Measurements from ENCODE around the gene MUTYH. TPM values are rescaled to one million over a fixed set of nuclear protein-coding genes. Genes with fewer than 3 reads are reported as not detected.

MUTYH gene
- polyA plus RNA-seq, 4 donors, result 23.0 to 49.4 (median 35.2) TPM

DNA sequence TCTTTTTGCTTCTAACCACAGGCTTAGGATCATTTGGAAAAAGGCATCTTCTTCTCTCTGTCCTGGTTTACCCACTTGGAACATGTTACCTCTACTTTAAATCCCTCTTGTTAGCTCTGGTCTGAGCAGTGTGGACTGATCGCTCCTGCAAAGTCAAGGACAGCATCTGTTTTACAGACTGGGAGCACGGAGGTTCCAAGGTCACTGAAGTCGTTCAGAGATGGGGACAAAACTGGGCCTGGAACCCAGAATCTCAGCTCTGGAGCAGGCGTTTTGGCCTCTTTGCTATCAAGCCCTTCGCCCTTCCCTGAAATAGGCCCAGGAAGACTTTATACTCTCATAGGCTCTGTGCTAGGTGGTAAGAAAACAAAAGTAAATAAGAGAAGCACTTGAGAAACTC is 11.3 kb upstream of the MUTYH start:
- DNase-seq (ENCODE audit: low read depth in 4 of 4, low spot score in 2 of 4), result no peak

DNA sequence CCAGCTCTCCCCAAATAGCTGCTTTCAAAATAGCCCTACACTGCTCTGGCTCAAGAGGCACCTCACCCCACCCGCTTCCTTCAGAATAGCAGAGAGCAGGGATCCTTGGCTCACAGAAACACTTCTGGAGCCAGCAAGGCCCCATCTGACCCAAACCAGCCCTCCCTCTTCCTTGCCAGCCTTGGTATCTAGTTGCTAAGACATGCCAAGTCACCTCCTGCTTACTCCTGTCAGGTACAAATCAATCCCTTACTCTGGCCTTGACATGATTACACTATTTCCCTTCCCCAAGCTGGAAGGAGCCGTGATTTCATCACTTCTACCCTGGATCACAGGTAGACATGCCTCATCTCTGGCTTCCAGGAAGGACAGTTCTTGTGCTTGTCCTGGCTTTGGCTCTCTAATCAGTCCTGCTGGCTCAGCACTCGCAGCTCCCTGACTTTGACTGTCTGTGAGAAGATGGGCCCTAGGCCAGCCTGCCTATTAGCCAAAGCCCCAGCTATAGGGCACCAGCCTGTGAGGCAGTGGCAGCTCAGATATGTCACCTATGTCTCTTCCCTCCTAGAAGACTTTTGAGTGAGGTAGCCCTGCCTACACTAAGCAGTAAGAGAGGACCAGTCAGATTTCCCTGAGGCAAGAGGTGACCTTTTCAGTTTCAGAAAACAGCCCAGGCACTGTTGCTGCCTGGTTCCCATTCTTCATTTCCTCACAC is 8.9 kb upstream of the MUTYH start:
- no peak for DNase-seq (ENCODE audit: low read depth in 4 of 4, low spot score in 2 of 4)

DNA sequence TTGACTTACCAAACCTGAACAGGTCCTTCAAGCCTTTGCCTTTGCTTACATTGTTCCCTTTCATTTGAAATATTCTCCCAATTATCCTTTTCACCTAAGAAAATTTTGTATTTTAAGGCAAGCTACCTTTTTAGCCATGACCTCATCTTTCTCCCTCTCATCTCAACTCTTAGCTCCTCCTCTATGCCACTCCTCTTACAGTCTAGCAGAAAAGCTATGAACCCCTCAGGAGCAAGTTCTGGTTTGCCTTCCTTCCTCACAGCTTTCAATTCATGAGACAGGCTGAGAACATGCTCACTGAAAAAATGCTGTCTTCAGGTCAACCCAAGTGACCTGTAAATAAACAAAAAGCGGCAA is 8.3 kb upstream of the MUTYH start:
- no peak for DNase-seq (ENCODE audit: low read depth in 4 of 4, low spot score in 2 of 4)

DNA sequence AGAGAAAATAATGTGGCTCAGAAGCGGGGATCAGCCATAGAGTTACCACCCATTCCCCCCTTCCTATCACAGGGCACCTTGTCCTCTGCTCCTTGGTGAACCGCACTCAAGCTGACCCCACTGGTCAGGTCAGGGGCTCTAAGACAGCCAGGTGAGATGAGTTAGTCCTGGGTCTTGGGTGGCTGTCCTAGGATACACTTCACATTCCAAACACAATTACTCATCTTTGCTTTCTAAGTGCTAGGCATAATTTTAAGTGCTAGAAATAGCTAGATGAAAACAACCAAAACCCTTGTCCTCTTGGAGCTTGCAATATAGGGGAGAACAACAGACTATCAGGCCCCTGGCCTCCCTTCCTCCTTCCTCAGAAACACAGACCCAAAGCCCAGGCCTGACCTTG is 7.8 kb upstream of the MUTYH start:
- no peak for DNase-seq (ENCODE audit: low read depth in 4 of 4, low spot score in 2 of 4)

DNA sequence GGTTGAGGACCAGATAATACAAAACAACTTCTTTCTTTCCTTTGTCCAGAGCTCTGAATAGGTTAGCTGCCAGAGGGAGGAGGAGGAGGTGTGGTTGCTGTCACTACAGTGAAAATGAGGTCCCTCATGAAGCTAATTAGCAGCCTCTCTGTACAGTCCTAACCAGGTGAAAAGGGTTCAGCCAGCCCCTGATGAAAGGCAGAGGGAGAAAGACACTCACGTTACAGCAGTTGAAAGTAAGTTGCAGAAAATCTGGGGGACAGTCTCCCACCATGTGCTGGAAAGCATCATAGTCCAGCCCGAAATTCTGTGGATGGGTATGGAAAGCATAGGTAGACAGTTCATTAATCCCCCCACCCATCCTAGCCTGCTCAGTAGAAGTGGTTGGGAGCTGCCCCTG is 6.2 kb upstream of the MUTYH start:
- DNase-seq (ENCODE audit: low read depth in 4 of 4, low spot score in 2 of 4), result no peak

DNA sequence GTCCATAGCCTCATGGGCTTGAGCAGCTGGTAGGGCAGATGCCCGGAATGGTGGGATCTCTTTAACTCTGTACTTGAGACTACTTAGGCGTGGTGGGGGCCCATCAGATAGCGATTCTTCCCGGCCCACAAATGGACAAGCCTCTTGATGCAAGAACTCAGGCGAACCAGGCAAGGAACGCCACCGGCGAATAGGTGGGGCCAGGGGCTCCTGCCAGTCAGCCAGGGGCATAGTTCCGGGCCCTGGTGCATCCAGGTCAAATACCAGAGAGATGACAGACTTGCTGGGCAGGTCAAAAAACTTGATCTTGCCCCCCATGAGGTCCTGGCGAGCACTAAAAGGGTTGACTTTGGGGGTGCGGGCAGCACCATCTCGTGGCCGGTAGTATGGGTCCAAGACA is 4.8 kb upstream of the MUTYH start:
- DNase-seq (ENCODE audit: low read depth in 4 of 4, low spot score in 2 of 4), result no peak

DNA sequence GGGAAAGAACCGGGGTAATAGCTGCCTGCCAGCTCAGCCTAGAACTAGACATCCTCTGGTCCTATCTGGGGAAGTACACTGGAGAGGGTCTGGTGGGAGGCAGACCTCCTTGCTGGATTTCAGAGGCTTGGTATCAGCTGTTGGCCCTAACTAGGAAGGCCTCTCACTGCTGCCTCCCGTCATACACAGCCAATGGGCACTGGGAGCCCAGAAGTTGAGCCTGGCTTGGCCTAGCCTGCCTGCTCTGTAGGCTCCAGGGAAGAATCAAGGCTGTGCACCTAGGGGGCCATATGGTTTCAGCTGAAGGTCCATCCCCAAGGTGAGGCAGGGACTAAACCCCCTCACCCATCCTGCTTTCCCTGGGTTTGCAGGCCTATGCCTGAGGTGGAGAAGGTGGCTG is 4.3 kb upstream of the MUTYH start:
- DNase-seq (ENCODE audit: low read depth in 4 of 4, low spot score in 2 of 4), result no peak

DNA sequence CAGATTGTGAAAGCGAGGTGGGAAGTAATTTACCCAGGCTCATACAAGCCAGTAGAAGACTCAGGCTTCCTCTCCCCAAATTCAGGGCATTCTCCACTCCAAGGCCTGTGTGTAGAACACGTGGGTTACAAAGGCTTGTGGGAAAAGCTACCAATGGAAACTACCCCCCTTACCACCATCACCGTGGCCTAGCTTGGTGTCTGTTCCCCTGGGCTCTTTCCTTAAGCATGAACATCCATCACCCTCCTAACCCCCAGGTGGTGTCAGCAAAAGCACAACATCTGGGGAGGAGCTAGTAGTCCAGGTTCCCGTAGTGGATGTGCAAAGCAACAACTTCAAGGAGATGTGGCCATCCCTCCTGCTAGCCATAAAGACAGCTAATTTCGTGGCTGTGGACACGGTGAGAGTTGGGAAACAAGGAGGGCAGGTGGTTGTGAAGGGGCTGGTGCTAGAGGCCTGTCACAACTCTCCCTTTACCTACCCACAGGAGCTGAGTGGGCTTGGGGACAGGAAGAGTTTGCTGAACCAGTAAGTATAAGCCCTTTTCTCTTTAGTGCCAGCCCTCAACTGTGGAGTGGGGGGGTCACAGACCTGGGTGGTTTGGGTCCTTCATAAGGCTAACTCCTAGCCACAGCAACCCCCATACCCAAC is 701 bp upstream of the MUTYH start:
- DNase-seq (ENCODE audit: low read depth in 4 of 4, low spot score in 2 of 4), result no peak

DNA sequence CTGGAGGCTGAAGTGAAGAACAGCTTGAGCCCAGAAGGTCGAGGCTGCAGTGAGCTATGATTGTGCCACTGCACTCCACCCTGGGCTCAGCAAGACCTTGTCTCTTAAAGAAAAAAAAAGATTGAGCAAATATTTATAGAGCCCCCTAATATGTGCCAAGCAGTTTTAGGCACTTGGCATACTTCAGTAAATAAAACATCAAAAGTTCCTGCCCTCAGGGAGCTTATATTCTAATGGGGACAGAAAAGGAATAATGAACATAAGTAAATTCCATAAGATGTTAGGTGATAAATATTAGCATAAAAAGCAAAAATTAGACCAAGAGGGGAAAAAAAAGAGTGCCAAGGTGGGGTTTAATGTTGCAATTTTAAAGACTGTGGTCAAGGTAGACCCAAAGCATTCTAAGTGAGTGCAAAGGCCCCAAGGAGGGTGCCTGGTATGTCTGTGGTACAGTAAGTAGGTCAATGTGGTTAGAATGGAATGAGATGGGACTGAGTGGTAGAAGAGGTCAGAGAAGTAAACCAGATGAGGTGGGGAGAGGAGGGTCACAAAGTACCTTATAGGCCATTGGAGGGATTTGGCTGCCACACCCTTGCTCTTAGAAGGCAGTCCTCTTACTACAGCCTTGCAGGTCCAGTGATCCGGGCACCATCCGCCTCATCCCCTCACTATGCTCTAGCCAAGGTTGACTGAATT is 2.5 kb downstream of the MUTYH start:
- no peak for DNase-seq (ENCODE audit: low read depth in 4 of 4, low spot score in 2 of 4)

DNA sequence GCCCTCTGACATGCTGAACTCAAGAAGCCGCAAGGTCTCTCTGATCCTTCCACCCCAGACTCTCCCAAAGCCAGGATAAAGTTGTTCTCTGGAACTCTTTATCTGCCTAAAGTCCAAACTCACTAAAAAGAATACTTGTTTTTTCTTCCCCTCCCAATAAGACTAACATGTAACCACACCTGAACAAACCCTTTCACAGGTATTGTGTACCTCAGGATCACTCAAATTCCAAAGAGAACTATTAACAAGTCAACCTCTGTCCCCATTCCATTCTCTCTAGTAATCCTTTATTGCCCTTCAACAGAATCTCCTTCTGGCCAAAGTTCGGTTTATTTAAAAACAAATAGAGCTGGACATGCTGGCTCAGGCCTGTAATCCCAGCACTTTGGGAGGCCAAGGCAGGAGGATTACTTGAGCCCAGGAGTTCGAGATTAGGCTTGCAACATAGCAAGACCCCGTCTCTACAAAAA is 4.3 kb downstream of the MUTYH start:
- no peak for DNase-seq (ENCODE audit: low read depth in 4 of 4, low spot score in 2 of 4)

DNA sequence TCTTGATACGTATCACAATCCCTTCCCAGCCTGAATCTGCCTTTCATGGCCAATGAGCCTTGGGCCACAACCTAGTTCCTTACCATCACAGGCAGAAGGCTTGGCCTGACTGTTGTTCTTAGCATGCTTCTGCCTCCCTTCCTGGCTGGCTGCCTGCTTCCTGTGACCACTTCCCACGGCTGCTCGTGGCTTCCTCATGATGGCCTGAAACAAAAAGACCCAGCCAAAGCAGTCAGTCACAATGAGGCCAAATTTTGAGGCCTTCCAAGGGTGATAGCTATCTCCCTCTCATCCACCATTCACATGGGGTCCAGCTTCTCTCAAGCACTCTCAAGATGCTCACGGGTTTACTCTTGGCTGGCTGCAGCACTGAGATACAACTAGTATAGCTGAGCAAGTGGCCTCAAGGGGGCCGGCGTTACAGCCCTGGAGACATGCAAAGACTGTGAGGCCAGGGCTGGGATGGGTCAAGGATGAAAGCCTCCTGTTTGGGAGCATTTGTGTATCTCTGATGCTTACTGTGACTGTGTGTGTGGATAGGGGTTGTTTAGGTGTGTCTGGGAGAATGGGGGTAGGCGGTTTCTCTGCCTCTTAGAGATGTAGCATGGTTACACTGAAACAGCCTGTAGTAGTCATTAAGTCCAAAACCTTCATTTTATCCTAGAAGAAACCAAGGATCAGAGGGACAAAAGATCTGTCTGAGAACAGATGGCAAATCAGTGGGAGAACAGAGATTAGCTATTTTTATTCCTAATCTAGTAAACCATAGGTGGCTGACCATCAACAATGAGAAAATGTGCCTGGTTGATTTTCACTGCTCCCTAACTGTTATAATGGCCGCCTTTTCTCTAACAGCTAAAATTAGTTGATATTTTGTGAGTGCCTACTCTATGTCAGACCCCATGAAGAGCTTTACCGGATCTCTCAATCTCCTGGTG is 5.7 kb downstream of the MUTYH start:
- DNase-seq (ENCODE audit: low read depth in 4 of 4, low spot score in 2 of 4), result no peak

DNA sequence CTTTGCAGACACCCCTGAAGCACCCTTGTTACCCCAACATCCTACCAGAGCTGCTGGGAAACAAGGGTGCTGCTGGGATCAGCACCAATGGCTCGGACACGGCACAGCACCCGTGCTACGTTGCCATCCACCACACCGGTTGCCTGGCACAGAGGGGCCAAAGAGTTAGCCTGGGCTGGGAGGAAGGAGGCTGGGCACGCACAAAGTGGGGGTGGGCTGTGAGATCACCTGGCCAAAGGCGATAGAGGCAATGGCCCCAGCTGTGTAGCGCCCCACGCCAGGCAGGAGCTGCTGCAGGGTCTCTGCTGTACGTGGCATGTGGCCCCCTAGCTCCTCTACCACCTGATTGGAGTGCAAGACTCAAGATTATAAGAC is 7.9 kb downstream of the MUTYH start:
- DNase-seq (ENCODE audit: low read depth in 4 of 4, low spot score in 2 of 4), result no peak

DNA sequence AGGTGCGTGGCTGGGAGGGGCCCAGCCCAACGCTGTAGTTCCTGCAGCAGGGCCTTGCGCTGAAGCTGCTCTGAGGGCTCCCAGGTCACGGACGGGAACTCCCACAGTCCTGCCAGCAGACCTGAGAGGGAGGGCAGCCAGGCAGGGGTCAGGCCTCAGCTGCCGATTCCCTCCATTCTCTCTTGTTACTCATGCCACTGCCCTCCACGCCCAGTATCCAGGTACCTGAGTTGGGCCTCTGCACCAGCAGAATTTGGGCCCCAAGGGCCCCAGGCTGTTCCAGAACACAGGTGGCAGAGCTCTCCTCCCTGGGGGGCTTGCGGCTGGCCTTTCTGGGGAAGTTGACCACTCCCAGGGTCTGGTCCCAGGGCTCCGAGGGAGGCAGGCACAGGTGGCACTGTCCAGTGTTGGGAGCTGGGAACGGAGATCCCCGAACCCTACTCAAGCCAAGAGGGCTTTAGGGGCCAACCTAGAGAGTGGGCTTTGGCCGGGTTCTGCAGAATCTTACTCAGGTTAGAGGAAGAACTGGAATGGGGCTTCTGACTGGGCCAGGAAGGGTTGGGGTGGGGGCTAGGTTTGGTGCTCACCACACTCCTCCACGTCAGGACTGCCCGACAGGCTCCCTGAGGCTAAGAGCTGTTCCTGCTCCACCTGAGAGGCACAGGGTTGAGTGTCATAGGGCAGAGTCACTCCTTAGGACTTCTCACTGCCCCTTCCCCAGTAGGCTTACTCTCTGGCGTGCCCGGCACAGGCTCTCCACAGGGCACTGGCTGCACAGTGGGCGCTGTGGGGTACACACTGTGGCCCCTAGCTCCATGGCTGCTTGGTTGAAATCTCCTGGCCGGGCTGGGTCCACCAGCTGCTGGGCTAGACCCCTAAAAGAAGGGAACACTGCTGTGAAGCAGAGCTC is 8.5 kb downstream of the MUTYH start:
- no peak for DNase-seq (ENCODE audit: low read depth in 4 of 4, low spot score in 2 of 4)

DNA sequence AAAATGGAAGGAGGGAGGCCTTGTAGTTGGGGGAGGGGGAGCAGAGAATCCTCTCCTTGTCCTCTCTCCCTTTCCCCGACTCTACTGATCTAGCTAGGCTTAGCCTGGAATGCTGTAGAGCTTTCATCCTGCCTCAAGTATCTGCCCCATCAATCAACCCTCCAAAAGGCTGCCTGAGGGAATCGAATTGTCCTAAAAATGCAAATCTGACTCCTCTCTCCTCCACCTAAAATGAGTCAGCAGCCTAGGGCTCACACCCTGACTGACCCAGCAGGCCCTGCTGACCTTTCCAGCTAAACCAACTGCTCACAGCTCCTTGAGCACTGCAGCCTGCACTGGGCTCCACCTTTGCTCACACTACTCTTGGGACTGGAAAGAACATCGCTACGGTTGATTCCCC is 10.8 kb downstream of the MUTYH start:
- no peak for DNase-seq (ENCODE audit: low read depth in 4 of 4, low spot score in 2 of 4)

DNA sequence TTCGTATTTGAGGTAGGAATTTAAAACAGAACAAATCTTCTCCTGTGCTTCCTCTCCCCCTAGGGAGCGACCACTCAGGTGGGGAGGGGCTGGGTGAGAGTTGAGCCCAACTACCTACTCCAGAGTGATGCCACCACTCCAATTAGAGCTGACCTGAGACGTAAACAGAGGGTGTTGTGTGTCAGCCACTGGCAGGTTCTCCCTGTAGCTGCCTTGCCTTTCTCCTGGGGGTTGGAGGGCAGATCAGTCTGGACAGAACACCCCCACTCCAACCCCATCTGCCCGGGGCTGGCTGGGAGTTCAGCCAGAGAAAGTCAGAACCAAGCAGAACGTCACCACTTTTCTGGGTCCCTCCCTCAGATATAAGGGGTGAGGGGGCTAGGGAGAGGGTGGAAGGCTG is 11.6 kb downstream of the MUTYH start:
- no peak for DNase-seq (ENCODE audit: low read depth in 4 of 4, low spot score in 2 of 4)

DNA sequence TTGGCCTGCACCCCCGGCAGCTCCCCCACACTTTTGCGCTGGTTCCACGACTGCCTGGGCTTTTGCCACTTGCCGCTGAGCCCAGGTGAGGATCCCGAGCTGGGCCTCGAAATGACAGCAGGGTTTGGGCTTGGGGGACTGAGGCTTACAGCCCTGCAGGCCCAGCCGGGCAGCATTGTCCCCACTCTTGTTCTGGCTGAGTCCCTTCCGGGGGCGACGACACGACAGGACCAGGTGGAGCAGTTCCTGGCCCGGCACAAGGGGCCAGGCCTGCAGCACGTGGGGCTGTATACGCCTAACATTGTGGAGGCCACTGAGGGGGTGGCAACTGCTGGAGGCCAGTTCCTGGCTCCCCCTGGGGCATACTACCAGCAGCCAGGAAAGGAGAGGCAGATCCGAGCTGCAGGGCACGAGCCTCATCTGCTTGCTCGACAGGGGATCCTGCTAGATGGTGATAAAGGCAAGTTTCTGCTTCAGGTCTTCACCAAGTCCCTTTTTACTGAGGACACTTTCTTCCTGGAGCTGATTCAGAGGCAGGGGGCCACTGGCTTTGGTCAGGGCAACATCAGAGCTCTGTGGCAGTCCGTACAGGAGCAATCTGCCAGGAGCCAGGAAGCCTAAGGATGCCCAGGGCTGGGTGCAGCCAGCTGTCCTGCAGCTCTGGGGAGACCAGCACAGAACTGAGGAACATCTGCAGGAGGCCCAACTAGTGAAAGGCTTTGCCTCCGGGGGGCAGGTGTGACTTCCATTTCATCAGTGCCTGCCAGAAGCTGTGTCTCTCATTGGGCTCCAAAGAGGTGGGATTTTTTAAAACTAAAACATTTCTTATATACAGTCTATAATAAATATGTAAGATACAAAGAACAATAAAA is 12.4 kb downstream of the MUTYH start:
- no peak for DNase-seq (ENCODE audit: low read depth in 4 of 4, low spot score in 2 of 4)

DNA sequence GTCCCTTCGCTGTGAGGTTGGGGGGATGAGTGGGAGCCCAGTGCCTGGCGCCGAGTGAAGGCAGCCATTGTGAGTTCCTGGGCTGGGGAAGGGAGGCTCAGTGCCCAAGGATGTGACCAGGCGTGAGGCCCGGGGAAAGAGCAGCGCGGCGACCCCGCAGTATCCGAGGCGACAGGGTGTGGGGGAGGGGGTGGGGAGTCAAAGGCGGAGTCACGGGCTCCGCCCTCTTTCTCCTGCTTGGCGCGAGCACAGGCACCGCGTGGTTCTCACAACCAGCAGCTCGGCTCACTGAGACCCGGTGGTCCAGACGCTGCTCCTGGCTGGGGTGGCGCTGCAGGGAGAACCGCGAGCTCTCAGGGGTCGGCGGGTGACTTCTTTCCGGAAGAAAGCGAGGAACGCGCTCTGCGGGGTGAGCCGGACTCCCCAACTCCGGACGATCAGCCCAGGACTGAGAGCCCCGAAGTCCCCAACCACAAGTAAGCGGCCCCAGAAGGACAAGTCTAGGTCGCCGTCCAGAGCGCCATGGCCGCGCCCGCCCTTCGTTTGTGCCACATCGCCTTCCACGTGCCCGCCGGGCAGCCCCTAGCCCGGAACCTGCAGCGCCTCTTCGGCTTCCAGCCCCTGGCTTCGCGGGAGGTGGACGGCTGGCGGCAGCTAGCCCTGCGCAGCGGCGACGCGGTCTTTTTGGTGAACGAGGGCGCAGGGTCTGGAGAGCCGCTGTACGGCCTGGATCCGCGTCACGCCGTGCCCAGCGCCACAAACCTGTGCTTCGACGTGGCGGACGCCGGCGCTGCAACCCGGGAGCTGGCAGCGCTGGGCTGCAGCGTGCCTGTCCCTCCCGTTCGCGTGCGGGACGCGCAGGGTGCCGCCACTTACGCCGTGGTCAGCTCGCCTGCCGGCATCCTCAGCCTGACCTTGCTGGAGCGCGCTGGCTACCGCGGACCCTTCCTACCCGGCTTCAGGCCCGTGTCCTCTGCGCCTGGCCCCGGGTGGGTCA is 13.3 kb downstream of the MUTYH start, which contains the start of gene HPDL:
Gene HPDL, plus strand, starts transcription at position 269 of the 997 bp plus-strand sequence. Its CDS starts 254 bp downstream, at position 523.
- peak; percentile 65 to 81 (median 74) for DNase-seq (ENCODE audit: low read depth in 4 of 4, low spot score in 2 of 4)
